HFF-Myc (cell line): ENCODE measurements around the gene METRNL.
"Not testable (repeated sequence)": the region's sequence is repeated elsewhere in the genome, so short reads cannot be mapped to it uniquely, and the experiment has no call there.

Experiments
- DNase-seq: peaks from one replicate; pipeline ENCODE4 v3.0.0-alpha.2; 2011; ENCODE audit warnings: low read depth; ENCODE audit errors: extremely low read depth
- H3K4me3 ChIP-seq: replicated peaks from 2 replicates; pipeline ENCODE4 v1.5.1; 2011; ENCODE audit warnings: low read depth, mild to moderate bottlenecking, control low read depth, low read length
- CTCF ChIP-seq: IDR thresholded peaks from 2 replicates; pipeline ENCODE4 v1.5.1; 2012; ENCODE audit warnings: mild to moderate bottlenecking, low read depth, low read length, control low read depth; ENCODE audit errors: missing control alignments

Gene METRNL

GRCh38 chr17:83079352-83079747 is at the start of gene METRNL:
Gene METRNL (plus strand): TSS chr17:83079609. CDS start chr17:83079816, 207 bp downstream.
- DNase-seq, result no peak
- TF ChIP-seq CTCF, result no peak
- peak within 1 kb of the TSS; percentile 53 for H3K4me3 ChIP-seq

- no peak for TF ChIP-seq CTCF
- no peak for DNase-seq
- H3K4me3 ChIP-seq, result no peak overlapping the region
These were observed 49.0 kb upstream of the METRNL start for GRCh38 chr17:83030432-83030831.

- DNase-seq, result no peak
- TF ChIP-seq CTCF, result no peak
- H3K4me3 ChIP-seq, result no peak overlapping the region
These were observed 48.0 kb upstream of the METRNL start for GRCh38 chr17:83031321-83031945.

GRCh38 chr17:83031946-83032451 is 47.4 kb upstream of the METRNL start:
- DNase-seq, result not testable (repeated sequence)

GRCh38 chr17:83032781-83033180 is 46.6 kb upstream of the METRNL start:
- TF ChIP-seq CTCF, result no peak
- no peak for DNase-seq
- no peak overlapping the region for H3K4me3 ChIP-seq

More at GRCh38 chr17:83031946-83032451, 47.4 kb upstream of the METRNL start:
- H3K4me3 ChIP-seq, result not testable (repeated sequence)

GRCh38 chr17:83034525-83034924 is 44.9 kb upstream of the METRNL start:
- no peak overlapping the region for H3K4me3 ChIP-seq
- TF ChIP-seq CTCF, result no peak
- no peak for DNase-seq

- no peak overlapping the region for H3K4me3 ChIP-seq
- TF ChIP-seq CTCF, result no peak
- no peak for DNase-seq
These were observed 43.7 kb upstream of the METRNL start for GRCh38 chr17:83035722-83036121.
